ENCODE data around the gene SLC31A1.

DNA sequence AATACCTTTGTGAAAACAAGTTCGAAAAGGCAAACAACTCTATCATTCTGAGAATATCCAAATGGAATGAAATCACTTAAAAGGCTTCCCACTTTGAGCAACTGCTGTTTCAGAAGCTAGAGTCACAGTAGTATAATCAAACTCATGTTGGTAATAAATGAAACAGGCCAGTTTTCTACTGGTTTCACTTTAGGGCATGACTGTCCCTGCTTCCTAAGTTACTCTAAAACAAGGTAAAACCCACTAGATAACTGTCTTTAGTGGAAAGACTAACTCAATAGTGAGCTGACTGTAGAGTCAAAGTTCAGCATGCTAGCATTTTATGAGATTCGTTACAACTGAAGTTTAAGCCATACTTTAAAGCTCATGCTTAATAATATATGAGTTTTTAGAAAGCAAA is 48.0 kb downstream of the SLC31A1 start:
- TF ChIP-seq EZH2phosphoT487 (IDR thresholded peaks at IDR 0.05; ENCODE audit: insufficient read depth, low read depth) (no peak), EZH2 (IDR thresholded peaks at IDR 0.05; ENCODE audit: insufficient read depth, poor library complexity, severe bottlenecking) (no peak)

Data from GM23248 (cell line).